Natural killer cell (primary cell): ENCODE results near the gene MEMO1. TPM values are rescaled to one million over a fixed set of nuclear protein-coding genes. Genes with fewer than 3 reads are reported as not detected.

Experiments used
- ATAC-seq, 3 donors: fragments of 150-1000 bp in 2 of 3; fragments of 200-7000 bp in 1 of 3; cut with Tn5 transposase; 1 replicate in 1 of 3; 2 replicates in 2 of 3; pipeline ENCODE4 v1.10.0; 2021; ENCODE audit warnings: mild to moderate bottlenecking in 2 of 3, moderate library complexity in 2 of 3
- DNase-seq, 2 donors: peaks; one replicate each; pipeline versions ENCODE4 v3.0.0 to v3.0.0-alpha.2; 2013 to 2021; ENCODE audit warnings: mixed read lengths in 1 of 2
- H3K27ac ChIP-seq: one replicate; pipeline ENCODE4 v1.5.1; 2013; ENCODE audit warnings: mild to moderate bottlenecking, low read length
- H3K27me3 ChIP-seq: one replicate; pipeline ENCODE4 v1.6.1; 2013; ENCODE audit warnings: low read length; ENCODE audit not compliant: control insufficient read depth, insufficient read depth
- H3K36me3 ChIP-seq: one replicate; pipeline ENCODE4 v1.6.1; 2013; ENCODE audit warnings: low read length; ENCODE audit not compliant: control insufficient read depth, insufficient read depth
- H3K4me1 ChIP-seq: one replicate; pipeline ENCODE4 v1.6.1; 2013; ENCODE audit warnings: low read length; ENCODE audit not compliant: control insufficient read depth, insufficient read depth
- H3K4me3 ChIP-seq: one replicate; pipeline ENCODE4 v1.5.1; 2013; ENCODE audit warnings: low read length
- H3K9me3 ChIP-seq: one replicate; pipeline ENCODE4 v1.6.1; 2013; ENCODE audit warnings: low read length; ENCODE audit not compliant: control insufficient read depth, insufficient read depth
- H3K27ac Mint-ChIP-seq, 2 donors: one replicate each; pipeline ENCODE4 v1.8.0; 2022; ENCODE audit warnings: mild to moderate bottlenecking in 2 of 2, mixed read lengths in 2 of 2, moderate library complexity in 1 of 2
- H3K27me3 Mint-ChIP-seq, 2 donors: one replicate each; pipeline ENCODE4 v1.8.0; 2022; ENCODE audit warnings: low read depth in 2 of 2, mixed read lengths in 2 of 2
- H3K36me3 Mint-ChIP-seq: one replicate; pipeline ENCODE4 v1.8.0; 2022; ENCODE audit warnings: mixed read lengths
- H3K4me1 Mint-ChIP-seq, 2 donors: one replicate each; pipeline ENCODE4 v1.8.0; 2022; ENCODE audit warnings: mixed read lengths in 2 of 2
- H3K4me3 Mint-ChIP-seq: one replicate; pipeline ENCODE4 v1.8.0; 2022; ENCODE audit warnings: mild to moderate bottlenecking, moderate library complexity, mixed read lengths
- H3K9me3 Mint-ChIP-seq, 2 donors: one replicate each; pipeline ENCODE4 v1.8.0; 2022; ENCODE audit warnings: mixed read lengths in 2 of 2
- WGBS: methylation state at CpG from one replicate; pipeline ENCODE4 v1.1.7; 2013; ENCODE audit warnings: missing lambda C conversion rate; ENCODE audit not compliant: insufficient coverage; 5-methylcytosine and 5-hydroxymethylcytosine counted together
- intact Hi-C: fragments of 100-400 bp; cut with micrococcal nuclease; formaldehyde crosslinking; loops from one replicate; pipeline ENCODE4 v1.14.2; 2022
- total RNA-seq, 4 donors: library from RNA; stranded (reverse); fragments of 120-200 nt in 1 of 4; gene quantifications; one replicate each; pipeline versions ENCODE4 v1.2.3 to v1.2.4, GENCODE V29; 2013 to 2022
- TF ChIP-seq, protein P1 (sequence below): fragments of 200-600 bp; IDR thresholded peaks from one replicate; pipeline ENCODE4 v1.8.0; 2022; ENCODE audit warnings: antibody characterized with exemption

The MEMO1 gene
- total RNA-seq, 3 donors from 2014 or later (not counting 1 experiment from before 2014, with no cell fraction given), result 48.6 to 51.9 (median 51.7) TPM

DNA sequence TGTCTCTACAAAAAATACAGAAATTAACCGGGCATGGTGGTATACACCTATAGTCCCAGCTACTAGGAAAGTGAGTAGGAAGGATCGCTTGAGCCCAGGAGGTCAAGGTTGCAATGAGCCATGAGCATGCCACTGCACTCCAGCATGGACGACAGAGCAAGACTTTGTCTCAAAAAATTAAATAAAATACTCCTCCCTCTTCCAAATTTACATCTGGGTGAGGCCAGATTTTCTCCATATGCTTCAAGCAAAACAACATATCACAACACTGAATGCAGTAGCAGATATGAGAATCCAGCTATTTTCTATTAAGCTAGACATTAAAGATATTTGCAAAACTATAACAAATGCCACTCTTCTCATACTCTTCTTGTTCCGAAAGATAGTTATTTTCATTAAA is 20.9 kb downstream of the MEMO1 start:
- TF ChIP-seq, protein P1, sequence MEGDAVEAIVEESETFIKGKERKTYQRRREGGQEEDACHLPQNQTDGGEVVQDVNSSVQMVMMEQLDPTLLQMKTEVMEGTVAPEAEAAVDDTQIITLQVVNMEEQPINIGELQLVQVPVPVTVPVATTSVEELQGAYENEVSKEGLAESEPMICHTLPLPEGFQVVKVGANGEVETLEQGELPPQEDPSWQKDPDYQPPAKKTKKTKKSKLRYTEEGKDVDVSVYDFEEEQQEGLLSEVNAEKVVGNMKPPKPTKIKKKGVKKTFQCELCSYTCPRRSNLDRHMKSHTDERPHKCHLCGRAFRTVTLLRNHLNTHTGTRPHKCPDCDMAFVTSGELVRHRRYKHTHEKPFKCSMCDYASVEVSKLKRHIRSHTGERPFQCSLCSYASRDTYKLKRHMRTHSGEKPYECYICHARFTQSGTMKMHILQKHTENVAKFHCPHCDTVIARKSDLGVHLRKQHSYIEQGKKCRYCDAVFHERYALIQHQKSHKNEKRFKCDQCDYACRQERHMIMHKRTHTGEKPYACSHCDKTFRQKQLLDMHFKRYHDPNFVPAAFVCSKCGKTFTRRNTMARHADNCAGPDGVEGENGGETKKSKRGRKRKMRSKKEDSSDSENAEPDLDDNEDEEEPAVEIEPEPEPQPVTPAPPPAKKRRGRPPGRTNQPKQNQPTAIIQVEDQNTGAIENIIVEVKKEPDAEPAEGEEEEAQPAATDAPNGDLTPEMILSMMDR, result no peak
- peak overlapping the region in 1 of 2 donors; percentile 26 for H3K27ac Mint-ChIP-seq
- H3K4me1 Mint-ChIP-seq, result peaks cover 20 to 30% of the 10 kb centered on the region in 2 donors
- Histone ChIP-seq H3K4me1 (no peaks in the 10 kb centered on the region), H3K27ac (no peak overlapping the region), H3K4me3 (no peak overlapping the region), H3K36me3 (no peaks in the 10 kb centered on the region), H3K9me3 (no peaks in the 10 kb centered on the region), H3K27me3 (no peaks in the 10 kb centered on the region)
- ATAC-seq (no peak), DNase-seq (no peak)
- H3K4me3 Mint-ChIP-seq, result no peak overlapping the region
- H3K9me3 Mint-ChIP-seq, result no peaks in the 10 kb centered on the region
- intact Hi-C loops, result no loop called here
- no peaks in the 10 kb centered on the region for H3K36me3 Mint-ChIP-seq
- no peaks in the 10 kb centered on the region for H3K27me3 Mint-ChIP-seq
- 94% methylated on average over 3 of the region's 4 CpGs for WGBS

DNA sequence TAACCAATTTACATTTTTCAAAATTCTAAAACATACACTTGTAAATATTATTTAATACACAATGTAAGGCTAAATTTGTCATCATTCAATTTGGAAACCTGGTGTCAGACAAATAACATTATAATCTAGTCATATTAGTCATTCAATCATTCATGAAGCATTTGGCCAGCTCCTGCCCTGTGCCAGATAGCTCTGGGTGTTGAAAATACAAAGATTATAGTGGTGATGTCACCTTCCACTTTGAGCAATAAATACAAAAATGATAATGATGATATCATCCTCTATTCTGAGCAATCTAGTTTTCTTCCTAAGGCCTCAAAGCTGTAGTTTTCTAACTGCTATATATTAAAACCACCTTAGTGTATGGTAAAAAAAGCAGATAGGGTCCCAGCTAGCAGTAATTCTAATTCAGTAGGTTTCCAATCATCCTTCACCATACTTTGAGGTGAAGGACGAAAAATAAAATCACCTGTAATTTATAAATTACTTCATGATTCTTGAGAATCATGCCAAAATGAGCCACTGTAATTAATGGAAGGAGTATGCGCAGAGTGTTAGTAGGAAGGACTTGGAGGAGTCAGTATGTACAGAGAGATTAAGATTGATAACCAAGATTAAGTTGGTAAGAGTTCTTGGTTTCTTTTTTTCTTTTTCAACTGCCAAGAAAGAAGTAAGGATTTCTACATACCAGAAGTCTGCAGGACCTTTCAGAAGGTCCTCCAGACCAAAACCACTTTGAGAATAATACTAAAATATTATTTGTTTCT is 23.2 kb downstream of the MEMO1 start:
- 100% methylated on average over 1 of the region's 2 CpGs for WGBS
- H3K27ac Mint-ChIP-seq, result no peak overlapping the region

DNA sequence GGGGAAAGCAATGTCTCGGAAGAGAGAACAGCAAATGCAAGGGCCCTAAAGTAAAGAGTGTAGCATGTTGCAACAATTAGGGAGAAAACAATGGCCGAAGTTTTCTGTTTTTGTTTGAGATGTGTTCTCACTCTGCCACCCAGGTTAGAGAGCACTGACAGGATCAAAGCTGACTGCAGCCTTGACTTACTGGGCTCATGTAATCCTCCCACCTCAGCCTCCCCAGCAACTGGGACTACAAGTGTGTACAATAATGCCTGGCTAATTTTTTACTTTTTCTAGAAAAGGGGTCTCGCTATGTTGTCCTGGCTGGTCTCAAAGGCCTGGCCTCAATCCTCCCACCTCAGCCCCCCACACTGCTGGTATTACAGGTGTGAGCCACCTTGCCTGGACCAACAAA is 23.9 kb downstream of the MEMO1 start:
- H3K27me3 Mint-ChIP-seq, result no peaks in the 10 kb centered on the region
- peak overlapping the region; percentile 6 to 23 for H3K27ac Mint-ChIP-seq
- H3K4me1 Mint-ChIP-seq, result peaks cover 23 to 34% of the 10 kb centered on the region in 2 donors
- no peaks in the 10 kb centered on the region for H3K36me3 ChIP-seq
- intact Hi-C loops, result no loop called here
- no peaks in the 10 kb centered on the region for H3K9me3 Mint-ChIP-seq
- TF ChIP-seq, protein P1, result no peak
- ATAC-seq (no peak), DNase-seq (no peak)
- H3K4me1 ChIP-seq, result no peaks in the 10 kb centered on the region
- no peaks in the 10 kb centered on the region for H3K9me3 ChIP-seq
- H3K4me3 Mint-ChIP-seq, result no peak overlapping the region
- no peaks in the 10 kb centered on the region for H3K27me3 ChIP-seq
- H3K4me3 ChIP-seq, result no peak overlapping the region
- H3K27ac ChIP-seq, result no peak overlapping the region
- H3K36me3 Mint-ChIP-seq, result no peaks in the 10 kb centered on the region
- 100% methylated on average over 3 of the region's 3 CpGs for WGBS

More for the DNA sequence above, 23.2 kb downstream of the MEMO1 start:
- Mint-ChIP-seq H3K9me3 (no peaks in the 10 kb centered on the region), H3K4me1 (peaks cover 22 to 34% of the 10 kb centered on the region in 2 donors), H3K27me3 (no peaks in the 10 kb centered on the region), H3K4me3 (no peak overlapping the region), H3K36me3 (no peaks in the 10 kb centered on the region)
- Histone ChIP-seq H3K9me3 (no peaks in the 10 kb centered on the region), H3K36me3 (no peaks in the 10 kb centered on the region), H3K4me3 (no peak overlapping the region), H3K27me3 (no peaks in the 10 kb centered on the region), H3K27ac (no peak overlapping the region), H3K4me1 (no peaks in the 10 kb centered on the region)
- TF ChIP-seq, protein P1, result no peak
- intact Hi-C loops, result no loop called here
- DNase-seq (no peak), ATAC-seq (no peak)
